Measurements from ENCODE around the gene ARPIN.
"Not testable (repeated sequence)": the region's sequence is repeated elsewhere in the genome, so short reads cannot be mapped to it uniquely, and the experiment has no call there.

The ARPIN gene

GRCh38 chr15:89876396-89877082, 36.2 kb downstream of the ARPIN start:
- no peak for DNase-seq

GRCh38 chr15:89875741-89876140, 37.0 kb downstream of the ARPIN start:
- no peak for DNase-seq

- peak; percentile 64 for DNase-seq
Measured at GRCh38 chr15:89874926-89875564, 37.7 kb downstream of the ARPIN start.

- DNase-seq, result no peak
Measured at GRCh38 chr15:89870688-89871288, 42.0 kb downstream of the ARPIN start.

- no peak for DNase-seq
Measured at GRCh38 chr15:89870006-89870405, 42.7 kb downstream of the ARPIN start.

- not testable (repeated sequence) for DNase-seq
Measured at GRCh38 chr15:89869490-89869889, 43.3 kb downstream of the ARPIN start.

GRCh38 chr15:89864958-89865739, 47.6 kb downstream of the ARPIN start:
- no peak for DNase-seq

- DNase-seq, result no peak
Measured at GRCh38 chr15:89863918-89864317, 48.8 kb downstream of the ARPIN start.

GRCh38 chr15:89860891-89861290, 51.9 kb downstream of the ARPIN start:
- DNase-seq, result no peak

GRCh38 chr15:89860431-89860830, 52.3 kb downstream of the ARPIN start:
- DNase-seq, result no peak

GRCh38 chr15:89858661-89859458, 53.9 kb downstream of the ARPIN start:
- no peak for DNase-seq

GRCh38 chr15:89857673-89858072, 55.1 kb downstream of the ARPIN start:
- no peak for DNase-seq

GRCh38 chr15:89855948-89856347, 56.8 kb downstream of the ARPIN start:
- DNase-seq, result no peak

- DNase-seq, result not testable (repeated sequence)
Measured at GRCh38 chr15:89854863-89855262, 57.9 kb downstream of the ARPIN start.

- DNase-seq, result no peak
Measured at GRCh38 chr15:89852342-89852995, 60.3 kb downstream of the ARPIN start.

GRCh38 chr15:89851673-89852341, 60.9 kb downstream of the ARPIN start:
- DNase-seq, result no peak

GRCh38 chr15:89848970-89849292, 63.8 kb downstream of the ARPIN start:
- no peak for DNase-seq

- DNase-seq, result no peak
Measured at GRCh38 chr15:89847101-89847500, 65.7 kb downstream of the ARPIN start.

- DNase-seq, result no peak
Measured at GRCh38 chr15:89845305-89845893, 67.4 kb downstream of the ARPIN start.
